OCI-LY3 (cell line): ENCODE data around the gene SHE.

Source experiments
- EZH2phosphoT487 ChIP-seq: fragments of 200-600 bp; shearing (Covaris generic); IDR thresholded peaks from 2 replicates; pipeline ENCODE4 v1.6.1; 2018; ENCODE audit warnings: antibody characterized with exemption, mixed run types, low read depth
- TF ChIP-seq, protein P1 (sequence below): fragments of 200-600, 300-600 bp; sonication (generic); IDR thresholded peaks from 2 replicates; pipeline ENCODE4 v1.5.1; 2014; ENCODE audit warnings: antibody characterized with exemption, low read length, low read depth

DNA sequence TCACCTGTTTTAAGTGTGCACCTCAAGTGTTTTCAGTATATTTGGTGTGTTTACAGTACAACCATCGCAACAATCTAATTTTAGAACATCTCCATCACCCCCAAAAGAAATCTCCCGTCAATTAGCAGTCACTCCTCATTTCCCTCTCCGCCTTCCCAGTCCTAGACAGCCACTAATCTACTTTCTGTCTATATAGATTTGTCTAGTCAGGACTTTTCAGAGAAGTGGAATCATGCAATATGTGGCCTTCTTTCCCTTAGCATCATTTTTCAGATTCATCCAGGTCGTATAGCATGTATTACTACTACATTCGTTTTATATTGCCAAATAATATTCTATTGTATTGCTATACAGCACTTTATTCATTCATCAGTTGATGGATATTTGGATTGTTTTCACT is 1.7 kb upstream of the SHE start:
- TF ChIP-seq, protein P1, sequence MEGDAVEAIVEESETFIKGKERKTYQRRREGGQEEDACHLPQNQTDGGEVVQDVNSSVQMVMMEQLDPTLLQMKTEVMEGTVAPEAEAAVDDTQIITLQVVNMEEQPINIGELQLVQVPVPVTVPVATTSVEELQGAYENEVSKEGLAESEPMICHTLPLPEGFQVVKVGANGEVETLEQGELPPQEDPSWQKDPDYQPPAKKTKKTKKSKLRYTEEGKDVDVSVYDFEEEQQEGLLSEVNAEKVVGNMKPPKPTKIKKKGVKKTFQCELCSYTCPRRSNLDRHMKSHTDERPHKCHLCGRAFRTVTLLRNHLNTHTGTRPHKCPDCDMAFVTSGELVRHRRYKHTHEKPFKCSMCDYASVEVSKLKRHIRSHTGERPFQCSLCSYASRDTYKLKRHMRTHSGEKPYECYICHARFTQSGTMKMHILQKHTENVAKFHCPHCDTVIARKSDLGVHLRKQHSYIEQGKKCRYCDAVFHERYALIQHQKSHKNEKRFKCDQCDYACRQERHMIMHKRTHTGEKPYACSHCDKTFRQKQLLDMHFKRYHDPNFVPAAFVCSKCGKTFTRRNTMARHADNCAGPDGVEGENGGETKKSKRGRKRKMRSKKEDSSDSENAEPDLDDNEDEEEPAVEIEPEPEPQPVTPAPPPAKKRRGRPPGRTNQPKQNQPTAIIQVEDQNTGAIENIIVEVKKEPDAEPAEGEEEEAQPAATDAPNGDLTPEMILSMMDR = no peak
- no peak for TF ChIP-seq EZH2phosphoT487
